A549 (cell line): ENCODE measurements around the gene CDC42EP5. TPM values are rescaled to one million over a fixed set of nuclear protein-coding genes. Genes with fewer than 3 reads are reported as not detected.

Experiments used
- CBX8 ChIP-seq: fragments of 200-600 bp; sonication (generic); IDR thresholded peaks from 2 replicates; pipeline ENCODE4 v1.6.1; 2016
- CHD2 ChIP-seq: fragments of 150-350 bp; IDR thresholded peaks from 2 replicates; pipeline ENCODE4 v1.6.1; 2014; ENCODE audit warnings: low read length; ENCODE audit not compliant: partially characterized antibody
- EHF ChIP-seq: fragments of 250-450 bp; sonication (Bioruptor Pico); IDR thresholded peaks from 2 replicates; pipeline ENCODE4 v1.5.0; 2020; ENCODE audit warnings: mild to moderate bottlenecking
- FOSL2 ChIP-seq, 2 experiments: fragments of 450-650 bp in 1 of 2; fragments of >200 bp in 1 of 2; sonication (Bioruptor Twin) in 1 of 2; formaldehyde crosslinking; IDR thresholded peaks; 2 replicates each; pipeline versions ENCODE4 v1.5.0 to v1.6.1; 2016 to 2020; ENCODE audit warnings: mild to moderate bottlenecking in 1 of 2, moderate library complexity in 1 of 2
- GATA3 ChIP-seq: IDR thresholded peaks from 2 replicates; pipeline ENCODE4 v1.6.1; 2012; ENCODE audit warnings: borderline replicate concordance
- HOXB13 ChIP-seq: fragments of 250-450 bp; sonication (Bioruptor Pico); IDR thresholded peaks from 2 replicates; pipeline ENCODE4 v1.5.0; 2020; ENCODE audit warnings: low read depth, mild to moderate bottlenecking, moderate library complexity
- HOXB5 ChIP-seq: fragments of 250-450 bp; sonication (Bioruptor Pico); IDR thresholded peaks from 2 replicates; pipeline ENCODE4 v1.5.0; 2020; ENCODE audit warnings: mild to moderate bottlenecking, moderate library complexity
- KDM5A ChIP-seq: fragments of 200-600 bp; sonication (generic); IDR thresholded peaks from 2 replicates; pipeline ENCODE4 v1.6.1; 2016; ENCODE audit warnings: antibody characterized with exemption, mild to moderate bottlenecking
- MYC ChIP-seq: IDR thresholded peaks from 2 replicates; pipeline ENCODE4 v1.6.1; 2012; ENCODE audit warnings: mild to moderate bottlenecking, inconsistent platforms, low read length, improper control_type of control experiment, borderline replicate concordance
- PHF8 ChIP-seq: fragments of 200-600 bp; sonication (generic); IDR thresholded peaks from 2 replicates; pipeline ENCODE4 v1.6.1; 2016; ENCODE audit warnings: low read depth, mild to moderate bottlenecking, antibody characterized with exemption, moderate library complexity, borderline replicate concordance
- RAD21 ChIP-seq, 2 experiments: fragments of >200 bp in 1 of 2; sonication (Bioruptor Twin) in 1 of 2; formaldehyde crosslinking in 1 of 2; IDR thresholded peaks in 1 of 2; conservative IDR thresholded peaks in 1 of 2; 2 replicates in 1 of 2; 3 replicates in 1 of 2; pipeline ENCODE4 v1.6.1; 2012 to 2018; ENCODE audit warnings: inconsistent platforms in 1 of 2
- SMC3 ChIP-seq: fragments of >200 bp; sonication (Bioruptor Twin); formaldehyde crosslinking; IDR thresholded peaks from 3 replicates; pipeline ENCODE4 v1.6.1; 2018; ENCODE audit warnings: inconsistent platforms
- SREBF2 ChIP-seq: fragments of 450-650 bp; IDR thresholded peaks from 2 replicates; pipeline ENCODE4 v1.6.1; 2014; ENCODE audit warnings: mild to moderate bottlenecking, moderate library complexity
- TFCP2L1 ChIP-seq: fragments of 250-450 bp; sonication (Bioruptor Pico); IDR thresholded peaks from 2 replicates; pipeline ENCODE4 v1.5.0; 2021; ENCODE audit warnings: mild to moderate bottlenecking
- ZFP36 ChIP-seq: fragments of 450-650 bp; IDR thresholded peaks from 2 replicates; pipeline ENCODE4 v1.6.1; 2014; ENCODE audit warnings: borderline replicate concordance; ENCODE audit not compliant: partially characterized antibody
- ZNF302 ChIP-seq: fragments of 250-450 bp; sonication (Bioruptor Pico); IDR thresholded peaks from 2 replicates; pipeline ENCODE4 v1.9.0; 2021; ENCODE audit warnings: inconsistent platforms, mild to moderate bottlenecking, moderate library complexity
- ZSCAN20 ChIP-seq: fragments of 250-450 bp; sonication (Bioruptor Pico); IDR thresholded peaks from 2 replicates; pipeline ENCODE4 v1.8.0; 2022; ENCODE audit warnings: mild to moderate bottlenecking, moderate library complexity
- polyA plus RNA-seq, 4 experiments: library from polyadenylated mRNA; depleted of rRNA in 3 of 4; stranded (reverse); fragments of >200 nt; fragmentation: RNase III in 1 of 4; extraction: RNeasy Plus Mini Kit Qiagen cat#74134 plus additional on column Dnase treatment in 1 of 4; gene quantifications; 2 replicates in 3 of 4; 3 replicates in 1 of 4; pipeline ENCODE4 v1.2.3, GENCODE V29; 2011 to 2017
- TF ChIP-seq, protein P1 (sequence below): fragments of 250-450 bp; sonication (Bioruptor Pico); IDR thresholded peaks from 2 replicates; pipeline ENCODE4 v1.5.0; 2021; ENCODE audit warnings: mild to moderate bottlenecking, moderate library complexity, borderline replicate concordance
- TF ChIP-seq, protein P2 (sequence below): fragments of 250-450 bp; sonication (Bioruptor Pico); IDR thresholded peaks from 2 replicates; pipeline ENCODE4 v1.5.0; 2020; ENCODE audit warnings: low read depth, mild to moderate bottlenecking, moderate library complexity
- TF ChIP-seq, protein P3 (sequence below): IDR thresholded peaks from 2 replicates; pipeline ENCODE4 v1.6.1; 2012; ENCODE audit warnings: low read depth, borderline replicate concordance
- TF ChIP-seq, protein P4 (sequence below): fragments of >200 bp; sonication (Bioruptor Twin); formaldehyde crosslinking; IDR thresholded peaks from 3 replicates; pipeline ENCODE4 v1.6.1; 2016
- TF ChIP-seq, protein P5 (sequence below): fragments of 150-350 bp; IDR thresholded peaks from 2 replicates; pipeline ENCODE4 v1.6.1; 2014; ENCODE audit warnings: low read depth, mild to moderate bottlenecking, low read length
- TF ChIP-seq, protein P6 (sequence below): IDR thresholded peaks from 2 replicates; pipeline ENCODE4 v1.6.1; 2012

The CDC42EP5 gene
- polyA plus RNA-seq, 2 of the 4 experiments (the other 2 are of a cell fraction) = not detected

DNA sequence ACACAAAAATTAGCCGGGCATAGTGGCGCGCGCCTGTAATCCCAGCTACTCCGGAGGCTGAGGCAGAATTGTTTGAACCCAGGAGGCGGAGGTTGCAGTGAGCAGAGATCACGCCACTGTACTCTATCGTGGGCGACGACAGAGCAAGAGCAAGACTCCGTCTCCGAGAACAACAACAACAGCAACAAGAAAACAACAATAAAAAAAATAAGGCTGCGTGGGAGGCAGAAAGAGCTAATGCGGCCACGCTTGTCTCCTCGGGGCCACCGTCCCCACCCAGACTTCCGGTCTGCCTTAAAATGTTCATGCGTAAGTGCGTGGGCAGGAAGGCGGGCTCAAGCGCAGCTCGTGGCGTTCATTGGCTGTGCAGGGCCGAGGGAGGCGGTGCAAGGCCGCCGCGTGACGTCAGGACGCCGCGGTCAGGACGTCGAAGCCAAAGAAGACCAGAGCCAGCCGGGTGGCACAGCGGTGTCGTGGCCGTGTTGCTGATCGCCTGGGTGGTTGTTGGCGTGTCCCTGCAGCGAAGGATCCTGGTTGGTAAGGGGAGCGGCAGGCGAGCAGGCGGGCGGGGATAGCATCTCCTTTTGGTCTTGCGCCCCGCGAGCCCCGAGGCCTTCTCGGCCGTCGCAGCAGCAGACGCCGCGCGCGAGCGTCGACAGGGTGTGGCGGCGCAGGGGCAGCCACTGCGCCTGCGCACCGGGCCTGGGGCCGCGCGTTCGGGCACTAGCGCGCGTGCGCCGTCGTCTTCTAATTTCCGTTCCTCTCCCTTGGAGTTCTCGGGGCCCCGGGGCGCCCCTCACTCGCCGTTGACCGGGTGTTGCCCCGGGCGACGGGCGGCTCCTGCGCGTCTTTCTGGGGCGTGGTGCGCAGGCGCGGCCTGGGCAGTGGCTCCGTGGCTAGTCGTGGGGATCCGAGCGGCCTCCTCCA, 24.1 kb downstream of the CDC42EP5 start, which contains the start of gene LENG8 (continued):
- TF ChIP-seq, protein P1, sequence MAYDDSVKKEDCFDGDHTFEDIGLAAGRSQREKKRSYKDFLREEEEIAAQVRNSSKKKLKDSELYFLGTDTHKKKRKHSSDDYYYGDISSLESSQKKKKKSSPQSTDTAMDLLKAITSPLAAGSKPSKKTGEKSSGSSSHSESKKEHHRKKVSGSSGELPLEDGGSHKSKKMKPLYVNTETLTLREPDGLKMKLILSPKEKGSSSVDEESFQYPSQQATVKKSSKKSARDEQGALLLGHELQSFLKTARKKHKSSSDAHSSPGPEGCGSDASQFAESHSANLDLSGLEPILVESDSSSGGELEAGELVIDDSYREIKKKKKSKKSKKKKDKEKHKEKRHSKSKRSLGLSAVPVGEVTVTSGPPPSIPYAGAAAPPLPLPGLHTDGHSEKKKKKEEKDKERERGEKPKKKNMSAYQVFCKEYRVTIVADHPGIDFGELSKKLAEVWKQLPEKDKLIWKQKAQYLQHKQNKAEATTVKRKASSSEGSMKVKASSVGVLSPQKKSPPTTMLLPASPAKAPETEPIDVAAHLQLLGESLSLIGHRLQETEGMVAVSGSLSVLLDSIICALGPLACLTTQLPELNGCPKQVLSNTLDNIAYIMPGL (CRISPR knock-in tag) = no peak
- TF ChIP-seq KDM5A = 0 out of 2 replicates have a peak, but pooled peaks have one; percentile 10
- TF ChIP-seq FOSL2 (IDR thresholded peaks at IDR 0.05) = 0 out of 2 replicates have a peak, but pooled peaks have one; percentile 4
- no peak; the same call in 1 of the 2 replicates for TF ChIP-seq FOSL2 (CRISPR knock-in tag; IDR thresholded peaks at IDR 0.05)
- no peak for TF ChIP-seq TFCP2L1
- TF ChIP-seq MYC = peak; percentile 75; the same call in 1 of the 2 replicates
- no peak for TF ChIP-seq CBX8
- no peak; the same call in 1 of the 2 replicates for TF ChIP-seq SREBF2
- peak; percentile 65; the same call in 1 of the 2 replicates for TF ChIP-seq HOXB5
- TF ChIP-seq, protein P2, sequence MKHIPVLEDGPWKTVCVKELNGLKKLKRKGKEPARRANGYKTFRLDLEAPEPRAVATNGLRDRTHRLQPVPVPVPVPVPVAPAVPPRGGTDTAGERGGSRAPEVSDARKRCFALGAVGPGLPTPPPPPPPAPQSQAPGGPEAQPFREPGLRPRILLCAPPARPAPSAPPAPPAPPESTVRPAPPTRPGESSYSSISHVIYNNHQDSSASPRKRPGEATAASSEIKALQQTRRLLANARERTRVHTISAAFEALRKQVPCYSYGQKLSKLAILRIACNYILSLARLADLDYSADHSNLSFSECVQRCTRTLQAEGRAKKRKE = peak; percentile 70; the same call in 1 of the 2 replicates
- TF ChIP-seq, protein P3, sequence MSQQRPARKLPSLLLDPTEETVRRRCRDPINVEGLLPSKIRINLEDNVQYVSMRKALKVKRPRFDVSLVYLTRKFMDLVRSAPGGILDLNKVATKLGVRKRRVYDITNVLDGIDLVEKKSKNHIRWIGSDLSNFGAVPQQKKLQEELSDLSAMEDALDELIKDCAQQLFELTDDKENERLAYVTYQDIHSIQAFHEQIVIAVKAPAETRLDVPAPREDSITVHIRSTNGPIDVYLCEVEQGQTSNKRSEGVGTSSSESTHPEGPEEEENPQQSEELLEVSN = peak; percentile 91; the same call in 1 of the 2 replicates
- no peak for TF ChIP-seq RAD21 (conservative IDR thresholded peaks at IDR 0.05 in 1 of 2, IDR thresholded peaks at IDR 0.05 in 1 of 2)
- TF ChIP-seq ZSCAN20 (CRISPR knock-in tag) = no peak
- 0 out of 2 replicates have a peak, but pooled peaks have one; percentile 41 for TF ChIP-seq HOXB13 (CRISPR knock-in tag)
- no peak for TF ChIP-seq ZNF302 (CRISPR knock-in tag)
- peak; percentile 65; the same call in 1 of the 2 replicates for TF ChIP-seq PHF8
- no peak for TF ChIP-seq EHF (CRISPR knock-in tag)
- peak; percentile 12; the same call in 1 of the 2 replicates for TF ChIP-seq GATA3
- no peak for TF ChIP-seq SMC3
- TF ChIP-seq, protein P4, sequence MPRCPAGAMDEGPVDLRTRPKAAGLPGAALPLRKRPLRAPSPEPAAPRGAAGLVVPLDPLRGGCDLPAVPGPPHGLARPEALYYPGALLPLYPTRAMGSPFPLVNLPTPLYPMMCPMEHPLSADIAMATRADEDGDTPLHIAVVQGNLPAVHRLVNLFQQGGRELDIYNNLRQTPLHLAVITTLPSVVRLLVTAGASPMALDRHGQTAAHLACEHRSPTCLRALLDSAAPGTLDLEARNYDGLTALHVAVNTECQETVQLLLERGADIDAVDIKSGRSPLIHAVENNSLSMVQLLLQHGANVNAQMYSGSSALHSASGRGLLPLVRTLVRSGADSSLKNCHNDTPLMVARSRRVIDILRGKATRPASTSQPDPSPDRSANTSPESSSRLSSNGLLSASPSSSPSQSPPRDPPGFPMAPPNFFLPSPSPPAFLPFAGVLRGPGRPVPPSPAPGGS = peak; percentile 94
- TF ChIP-seq, protein P5, sequence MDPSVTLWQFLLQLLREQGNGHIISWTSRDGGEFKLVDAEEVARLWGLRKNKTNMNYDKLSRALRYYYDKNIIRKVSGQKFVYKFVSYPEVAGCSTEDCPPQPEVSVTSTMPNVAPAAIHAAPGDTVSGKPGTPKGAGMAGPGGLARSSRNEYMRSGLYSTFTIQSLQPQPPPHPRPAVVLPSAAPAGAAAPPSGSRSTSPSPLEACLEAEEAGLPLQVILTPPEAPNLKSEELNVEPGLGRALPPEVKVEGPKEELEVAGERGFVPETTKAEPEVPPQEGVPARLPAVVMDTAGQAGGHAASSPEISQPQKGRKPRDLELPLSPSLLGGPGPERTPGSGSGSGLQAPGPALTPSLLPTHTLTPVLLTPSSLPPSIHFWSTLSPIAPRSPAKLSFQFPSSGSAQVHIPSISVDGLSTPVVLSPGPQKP = peak; percentile 93
- TF ChIP-seq, protein P6, sequence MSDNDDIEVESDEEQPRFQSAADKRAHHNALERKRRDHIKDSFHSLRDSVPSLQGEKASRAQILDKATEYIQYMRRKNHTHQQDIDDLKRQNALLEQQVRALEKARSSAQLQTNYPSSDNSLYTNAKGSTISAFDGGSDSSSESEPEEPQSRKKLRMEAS = peak; percentile 93
- peak; percentile 32 for TF ChIP-seq ZFP36
- TF ChIP-seq CHD2 = peak; percentile 18
